ENCODE data around the gene MTHFD1L.

Gene MTHFD1L

GRCh38 chr6:150866147-150866990 is 867 bp downstream of the MTHFD1L start:
- peak; percentile 98 for DNase-seq (ENCODE audit: low read depth, low spot score)

- no peak for DNase-seq (ENCODE audit: low read depth, low spot score)
Observed at GRCh38 chr6:150866991-150867501, 1.5 kb downstream of the MTHFD1L start.

- no peak for DNase-seq (ENCODE audit: low read depth, low spot score)
Observed at GRCh38 chr6:150868759-150869158, 3.3 kb downstream of the MTHFD1L start.

- DNase-seq (ENCODE audit: low read depth, low spot score) = no peak
Observed at GRCh38 chr6:150874179-150874578, 8.7 kb downstream of the MTHFD1L start.

- DNase-seq (ENCODE audit: low read depth, low spot score) = no peak
Observed at GRCh38 chr6:150875841-150876240, 10.3 kb downstream of the MTHFD1L start.

- DNase-seq (ENCODE audit: low read depth, low spot score) = peak; percentile 88
Observed at GRCh38 chr6:150876598-150876997, 11.1 kb downstream of the MTHFD1L start.

GRCh38 chr6:150877928-150878327 is 12.4 kb downstream of the MTHFD1L start:
- no peak for DNase-seq (ENCODE audit: low read depth, low spot score)

GRCh38 chr6:150878347-150879213 is 13.1 kb downstream of the MTHFD1L start:
- no peak for DNase-seq (ENCODE audit: low read depth, low spot score)

- DNase-seq (ENCODE audit: low read depth, low spot score) = peak; percentile 73
Observed at GRCh38 chr6:150880336-150880735, 14.8 kb downstream of the MTHFD1L start.

GRCh38 chr6:150881911-150882481 is 16.5 kb downstream of the MTHFD1L start:
- DNase-seq (ENCODE audit: low read depth, low spot score) = peak; percentile 95

- no peak for DNase-seq (ENCODE audit: low read depth, low spot score)
Observed at GRCh38 chr6:150883521-150883920, 18.0 kb downstream of the MTHFD1L start.

GRCh38 chr6:150886155-150886554 is 20.7 kb downstream of the MTHFD1L start:
- no peak for DNase-seq (ENCODE audit: low read depth, low spot score)

- DNase-seq (ENCODE audit: low read depth, low spot score) = no peak
Observed at GRCh38 chr6:150887978-150888563, 22.6 kb downstream of the MTHFD1L start.

- no peak for DNase-seq (ENCODE audit: low read depth, low spot score)
Observed at GRCh38 chr6:150890346-150890745, 24.8 kb downstream of the MTHFD1L start.

- peak; percentile 89 for DNase-seq (ENCODE audit: low read depth, low spot score)
Observed at GRCh38 chr6:150891888-150892485, 26.5 kb downstream of the MTHFD1L start.

- DNase-seq (ENCODE audit: low read depth, low spot score) = no peak
Observed at GRCh38 chr6:150894191-150894744, 28.8 kb downstream of the MTHFD1L start.

- peak; percentile 58 for DNase-seq (ENCODE audit: low read depth, low spot score)
Observed at GRCh38 chr6:150894935-150895552, 29.5 kb downstream of the MTHFD1L start.

- DNase-seq (ENCODE audit: low read depth, low spot score) = no peak
Observed at GRCh38 chr6:150895928-150896632, 30.6 kb downstream of the MTHFD1L start.

- no peak for DNase-seq (ENCODE audit: low read depth, low spot score)
Observed at GRCh38 chr6:150897400-150897943, 32.0 kb downstream of the MTHFD1L start.
